Stimulated activated CD8-positive, alpha-beta memory T cell treated with anti-CD3 and anti-CD28 coated beads, Interleukin-4, amount 100 ng/mL, for 4 hours (primary cell): Measurements from ENCODE around the gene CCDC88C.
A peak's percentile ranks its signal among the peaks of the same experiment; 100 is the strongest.

Source experiments
- DNase-seq, 2 donors: peaks; one replicate each; pipeline ENCODE4 v3.0.0-alpha.2; 2020; ENCODE audit warnings: low read depth in 2 of 2, low spot score in 1 of 2

CCDC88C gene

GRCh38 chr14:91331721-91332120, 85.9 kb downstream of the CCDC88C start:
- DNase-seq: no peak

DNA sequence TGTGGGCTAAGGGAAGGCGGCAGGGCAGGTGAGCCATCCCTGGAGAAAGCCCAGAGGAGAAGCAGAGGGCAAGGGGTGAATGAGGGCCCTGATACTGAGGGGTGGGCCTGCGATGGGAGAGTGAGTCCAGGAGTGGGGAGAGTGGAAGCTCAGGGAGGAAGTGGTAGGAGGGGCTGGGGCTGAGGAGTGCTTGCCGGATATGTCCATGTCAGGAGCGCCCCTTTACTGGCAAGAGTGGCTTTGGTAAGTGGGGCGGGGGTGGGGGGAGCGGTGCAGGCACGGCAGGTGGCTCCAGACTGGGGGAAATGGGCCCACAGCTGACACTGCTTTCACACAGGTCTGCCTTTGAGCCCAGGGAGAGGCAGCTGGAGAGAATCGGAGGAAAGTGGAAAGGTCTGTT, 86.8 kb downstream of the CCDC88C start:
- no peak for DNase-seq

- DNase-seq: no peak
Observed at GRCh38 chr14:91330096-91330696, 87.4 kb downstream of the CCDC88C start.

- DNase-seq: no peak
Observed at GRCh38 chr14:91329486-91330014, 88.1 kb downstream of the CCDC88C start.

- no peak for DNase-seq
Observed at GRCh38 chr14:91328313-91329050, 89.1 kb downstream of the CCDC88C start.

DNA sequence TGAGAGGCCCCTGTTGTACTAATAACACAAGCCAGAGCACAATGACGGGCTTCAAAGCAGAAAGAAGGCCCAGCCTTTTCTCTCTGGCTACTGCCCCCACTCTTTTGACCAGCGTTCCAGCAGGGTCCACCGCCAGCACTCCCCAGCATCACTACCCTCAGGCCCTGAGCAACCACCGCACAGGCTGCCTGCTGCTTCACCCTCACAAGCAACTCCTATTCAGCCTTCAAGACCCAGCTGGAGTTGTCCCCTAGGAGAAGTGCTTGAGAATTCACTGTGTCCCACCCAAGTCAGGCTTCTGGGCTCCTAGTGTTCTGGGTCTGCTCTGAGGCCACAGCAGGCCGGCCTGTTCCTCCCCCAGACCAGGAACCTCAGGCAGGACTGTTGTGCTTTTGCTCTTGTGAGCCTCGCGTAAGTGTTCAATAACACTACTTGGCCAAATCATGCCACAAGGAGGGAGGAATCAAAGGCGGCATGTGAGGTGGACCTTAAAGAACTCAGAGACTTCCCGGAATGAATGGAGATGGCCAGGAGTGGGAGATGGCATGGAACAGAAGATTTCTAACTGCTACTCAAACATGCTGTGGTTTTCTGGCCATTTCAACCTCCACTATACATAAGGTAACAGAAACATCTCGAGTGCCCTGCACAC, 89.8 kb downstream of the CCDC88C start:
- no peak for DNase-seq

- DNase-seq: no peak
Observed at GRCh38 chr14:91327250-91327595, 90.4 kb downstream of the CCDC88C start.

- DNase-seq: no peak
Observed at GRCh38 chr14:91326514-91327249, 90.9 kb downstream of the CCDC88C start.

- no peak for DNase-seq
Observed at GRCh38 chr14:91324606-91325575, 92.7 kb downstream of the CCDC88C start.

- peak; percentile 87 to 97 for DNase-seq
Observed at GRCh38 chr14:91323671-91324605, 93.7 kb downstream of the CCDC88C start.

DNA sequence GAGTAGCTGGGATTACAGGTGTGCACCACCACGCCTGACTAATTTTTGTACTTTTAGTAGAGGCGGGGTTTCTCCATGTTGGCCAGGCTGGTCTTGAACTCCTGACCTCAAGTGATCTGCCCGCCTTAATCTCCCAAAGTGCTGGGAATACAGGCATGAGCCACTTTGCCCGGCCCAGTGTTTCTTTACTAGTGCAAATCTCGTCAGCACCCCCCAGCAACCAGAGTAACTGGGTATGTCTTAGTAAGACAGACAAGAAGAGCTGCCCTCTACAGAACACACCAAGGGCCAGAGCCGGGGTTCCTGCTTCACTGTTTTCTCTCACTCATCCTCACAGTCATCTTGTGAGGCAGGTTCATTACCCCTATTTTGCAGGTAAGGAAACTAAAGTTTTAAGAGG, 94.6 kb downstream of the CCDC88C start:
- DNase-seq: no peak

DNA sequence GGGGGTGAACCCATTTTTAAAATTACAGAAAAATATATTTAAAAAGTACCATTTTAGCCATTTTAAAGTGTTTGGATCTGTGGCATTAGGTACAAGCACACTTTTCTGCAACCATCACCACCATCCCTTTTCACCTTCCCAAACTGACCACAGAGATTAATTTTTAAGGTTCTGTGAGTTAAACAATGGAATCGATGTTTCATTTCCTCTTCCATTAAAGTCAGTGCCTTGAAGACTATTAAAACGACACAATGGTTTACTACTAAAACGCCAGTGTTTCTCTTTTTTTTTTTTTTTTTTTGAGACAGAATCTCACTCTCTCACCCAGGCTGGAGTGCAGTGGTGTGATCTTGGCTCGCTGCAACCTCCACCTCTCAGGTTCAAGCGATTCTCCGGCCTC, 95.0 kb downstream of the CCDC88C start:
- DNase-seq: no peak

DNA sequence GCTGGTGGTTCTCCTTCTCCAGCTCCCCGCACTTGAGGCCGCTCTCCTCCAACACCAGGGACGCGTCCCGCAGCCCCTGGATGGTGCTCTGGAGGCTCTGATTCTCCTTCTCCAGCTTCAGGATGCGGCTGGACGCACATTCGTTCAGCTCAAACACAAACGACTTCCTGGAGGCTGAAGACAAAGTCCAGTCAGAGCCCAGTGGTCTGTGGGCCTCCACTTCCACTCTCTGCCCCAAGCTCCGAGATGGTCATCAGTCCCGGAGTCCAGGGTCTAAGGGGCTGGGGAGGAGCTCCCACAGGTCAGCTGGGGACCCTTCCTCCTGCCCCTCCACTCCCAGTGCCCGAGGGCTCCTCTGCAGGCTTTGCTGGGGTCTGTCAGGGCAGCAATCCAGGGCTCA, 96.5 kb downstream of the CCDC88C start:
- no peak for DNase-seq

DNA sequence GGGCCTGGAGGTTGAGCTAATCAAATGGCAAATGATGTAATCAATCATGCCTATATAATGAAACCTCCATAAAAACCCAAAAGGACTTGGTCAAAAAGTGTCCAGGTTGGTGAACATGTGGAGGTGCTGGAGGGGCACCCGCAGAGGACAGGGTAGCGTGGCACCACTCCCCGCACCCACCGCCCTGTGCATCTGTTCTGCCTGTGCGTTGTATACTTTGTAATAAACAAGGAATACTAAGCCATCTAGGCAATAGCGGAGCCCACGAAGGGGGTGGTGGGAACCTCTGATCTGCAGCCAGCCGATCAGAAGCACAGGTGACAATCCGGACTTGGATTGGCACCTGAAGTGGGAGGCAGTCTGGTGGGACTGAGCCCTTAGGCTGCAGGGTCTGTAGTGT, 97.4 kb downstream of the CCDC88C start:
- DNase-seq: no peak

- no peak for DNase-seq
Observed at GRCh38 chr14:91318911-91319310, 98.7 kb downstream of the CCDC88C start.

DNA sequence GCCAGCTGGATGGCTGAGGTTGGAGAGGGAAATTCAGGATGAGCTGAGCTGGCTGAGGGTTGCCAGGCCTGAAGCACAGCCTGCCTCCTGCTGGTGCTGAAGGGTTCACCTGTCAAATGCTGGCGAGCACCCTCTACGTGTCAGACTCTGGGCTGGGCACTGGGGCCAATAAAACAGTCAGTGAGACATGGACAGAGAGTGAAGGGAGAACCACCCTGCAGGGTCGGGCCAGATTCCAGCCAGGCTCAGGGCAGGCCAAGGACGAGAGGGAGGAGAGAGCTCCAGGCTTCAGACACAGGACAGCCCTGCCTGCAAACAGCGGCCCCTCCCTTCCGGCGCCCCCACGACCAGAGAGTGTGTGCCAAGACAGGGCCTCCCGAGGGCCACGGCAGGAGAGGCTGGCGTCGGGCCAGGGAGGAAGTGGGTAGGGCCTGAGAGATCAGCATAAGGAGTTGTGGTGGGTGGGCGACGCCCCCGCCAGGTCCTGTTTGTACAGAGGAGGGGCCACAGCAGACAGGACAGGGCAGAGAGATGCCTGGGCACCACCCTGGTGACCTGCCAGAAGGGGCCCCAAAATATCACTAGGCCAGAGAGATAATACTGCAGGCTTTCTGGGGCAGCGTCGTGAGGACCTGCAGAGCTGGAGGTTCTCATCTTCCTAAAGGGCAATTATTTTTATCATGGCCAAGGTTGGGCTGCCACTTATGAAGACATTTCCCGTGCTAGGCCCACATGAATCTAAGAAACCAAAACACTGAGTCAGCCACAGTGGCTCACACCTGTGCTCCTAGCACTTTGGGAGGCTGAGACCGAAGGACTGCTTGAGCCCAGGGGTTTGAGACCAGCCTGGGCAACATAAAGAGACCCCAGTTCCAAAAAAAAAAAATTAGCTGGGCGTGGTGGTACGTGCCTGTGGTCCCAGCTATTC, 100.0 kb downstream of the CCDC88C start:
- peak; percentile 64 to 69 for DNase-seq

DNA sequence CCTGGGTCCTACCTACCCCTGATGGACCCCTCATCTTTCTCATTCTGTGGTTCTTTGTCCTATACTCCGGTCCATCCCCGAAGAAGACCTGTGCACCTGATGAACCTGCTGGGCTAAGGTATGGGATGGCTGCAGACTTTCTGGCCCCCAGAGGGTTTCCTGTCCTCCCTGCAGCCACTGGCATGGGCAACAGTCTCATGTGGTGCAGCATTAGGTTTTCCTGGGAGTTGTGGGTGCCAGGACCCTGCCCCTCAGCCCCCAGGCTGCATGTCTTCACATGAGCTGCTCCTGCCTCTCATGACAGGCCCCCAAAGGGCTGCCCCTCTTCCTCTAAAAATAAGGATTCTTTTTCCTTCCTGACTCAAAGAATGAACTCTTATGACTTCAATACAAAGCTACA, 100.9 kb downstream of the CCDC88C start:
- DNase-seq: no peak

DNA sequence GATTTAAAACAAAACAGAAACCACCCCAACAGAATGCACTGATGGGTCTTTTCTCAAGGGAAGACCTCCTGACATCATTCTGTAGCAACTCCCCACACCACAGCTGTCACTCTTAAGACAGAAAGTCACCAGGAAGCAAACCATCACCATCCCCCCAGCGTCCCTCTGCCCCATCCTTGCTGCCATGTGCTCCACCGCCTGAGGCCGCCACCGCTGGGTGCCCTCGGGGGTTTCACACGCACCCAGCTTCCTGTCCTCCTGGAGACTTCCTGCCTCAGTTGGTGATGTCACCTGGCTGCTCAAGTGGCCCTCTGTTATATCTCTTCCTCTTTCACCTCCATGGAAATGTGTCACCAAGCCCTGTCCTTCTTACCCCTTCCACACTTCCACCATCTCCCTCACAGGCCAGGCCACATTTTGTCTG, 101.8 kb downstream of the CCDC88C start:
- DNase-seq: peak; percentile 46 to 69
